ENCODE measurements around the gene AKNAD1.

The AKNAD1 gene

GRCh38 chr1:108767708-108768107, 89.2 kb downstream of the AKNAD1 start:
- no peaks in the 10 kb centered on the region for H3K79me2 ChIP-seq
- no peak overlapping the region for H3K4me2 ChIP-seq (ENCODE audit: low read length)
- no peak overlapping the region for H2AFZ ChIP-seq
- H3K27me3 ChIP-seq (ENCODE audit: control insufficient read depth, insufficient read depth, low read length): no peaks in the 10 kb centered on the region
- no peaks in the 10 kb centered on the region for H3K36me3 ChIP-seq (ENCODE audit: control insufficient read depth, insufficient read depth, low read length)
- no peak overlapping the region for H3K27ac ChIP-seq
- no peak overlapping the region for H3K9ac ChIP-seq
- H3K4me3 ChIP-seq (ENCODE audit: low read depth, low read length): no peak overlapping the region
- no peaks in the 10 kb centered on the region for H3K4me1 ChIP-seq
- no peak for TF ChIP-seq CTCF (IDR thresholded peaks at IDR 0.05)
- H3K9me3 ChIP-seq (ENCODE audit: control insufficient read depth, low read length): no peaks in the 10 kb centered on the region

DNA sequence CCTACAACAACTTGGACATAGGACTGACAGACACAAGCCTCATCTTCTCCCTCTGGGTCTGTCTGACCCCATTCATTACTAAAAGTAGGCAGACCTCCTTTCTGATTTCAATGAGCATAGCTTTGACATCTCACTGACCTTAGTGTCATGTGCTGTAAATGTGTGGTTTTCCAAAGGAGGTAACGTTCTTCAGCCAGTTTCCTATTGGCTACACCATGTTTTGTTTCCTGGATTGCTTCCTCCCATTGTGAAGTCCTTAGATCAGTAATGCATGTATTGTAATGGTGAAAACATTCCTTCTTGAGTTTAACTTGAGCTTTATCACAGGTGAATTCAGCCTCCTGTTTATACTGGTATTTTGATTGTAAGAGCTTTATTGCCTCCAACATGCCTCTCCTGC, 89.8 kb downstream of the AKNAD1 start:
- Histone ChIP-seq H3K9ac (no peak overlapping the region), H3K4me2 (ENCODE audit: low read length) (no peak overlapping the region), H3K4me1 (no peaks in the 10 kb centered on the region), H3K27ac (no peak overlapping the region), H3K9me3 (ENCODE audit: control insufficient read depth, low read length) (no peaks in the 10 kb centered on the region), H3K27me3 (ENCODE audit: control insufficient read depth, insufficient read depth, low read length) (no peaks in the 10 kb centered on the region), H2AFZ (no peak overlapping the region), H3K79me2 (no peaks in the 10 kb centered on the region), H3K4me3 (ENCODE audit: low read depth, low read length) (no peak overlapping the region), H3K36me3 (ENCODE audit: control insufficient read depth, insufficient read depth, low read length) (no peaks in the 10 kb centered on the region)
- TF ChIP-seq CTCF (IDR thresholded peaks at IDR 0.05): no peak
